Stimulated activated memory B cell treated with anti-CD40 and anti-IgM and Interleukin-4, amounts not matched to agents 10 μg/mL and 1 μg/mL and 100 μg/mL, for 72 hours (primary cell): ENCODE measurements around the gene ANKRD33B.
"Not testable (repeated sequence)": the region's sequence is repeated elsewhere in the genome, so short reads cannot be mapped to it uniquely, and the experiment has no call there.

Source experiments
- ATAC-seq: fragments of 150-1000 bp; cut with Tn5 transposase; 2 replicates; pipeline ENCODE4 v1.10.0; 2021
- H3K27ac Mint-ChIP-seq: one replicate; pipeline ENCODE4 v1.8.0; 2022; ENCODE audit warnings: mild to moderate bottlenecking, mixed read lengths
- H3K27me3 Mint-ChIP-seq: one replicate; pipeline ENCODE4 v1.8.0; 2022; ENCODE audit warnings: mixed read lengths
- H3K36me3 Mint-ChIP-seq: one replicate; pipeline ENCODE4 v1.8.0; 2022; ENCODE audit warnings: mixed read lengths
- H3K4me1 Mint-ChIP-seq: one replicate; pipeline ENCODE4 v1.8.0; 2022; ENCODE audit warnings: mixed read lengths
- H3K4me3 Mint-ChIP-seq: one replicate; pipeline ENCODE4 v1.8.0; 2022; ENCODE audit warnings: mild to moderate bottlenecking, moderate library complexity, mixed read lengths
- H3K9me3 Mint-ChIP-seq: one replicate; pipeline ENCODE4 v1.8.0; 2022; ENCODE audit warnings: mixed read lengths

ANKRD33B gene

GRCh38 chr5:10662661-10663488, 99.0 kb downstream of the ANKRD33B start:
- H3K9me3 Mint-ChIP-seq = no peaks in the 10 kb centered on the region
- no peak overlapping the region for H3K4me3 Mint-ChIP-seq
- peak overlapping the region; percentile 46 for H3K27ac Mint-ChIP-seq
- H3K27me3 Mint-ChIP-seq = no peaks in the 10 kb centered on the region
- H3K36me3 Mint-ChIP-seq = no peaks in the 10 kb centered on the region
- no peak for ATAC-seq
- peaks cover 12% of the 10 kb centered on the region for H3K4me1 Mint-ChIP-seq

GRCh38 chr5:10663489-10664179, 99.8 kb downstream of the ANKRD33B start:
- H3K27me3 Mint-ChIP-seq = no peaks in the 10 kb centered on the region
- peaks cover 12% of the 10 kb centered on the region for H3K4me1 Mint-ChIP-seq
- no peak overlapping the region for H3K4me3 Mint-ChIP-seq
- H3K9me3 Mint-ChIP-seq = no peaks in the 10 kb centered on the region
- H3K36me3 Mint-ChIP-seq = no peaks in the 10 kb centered on the region
- ATAC-seq = no peak
- no peak overlapping the region for H3K27ac Mint-ChIP-seq

DNA sequence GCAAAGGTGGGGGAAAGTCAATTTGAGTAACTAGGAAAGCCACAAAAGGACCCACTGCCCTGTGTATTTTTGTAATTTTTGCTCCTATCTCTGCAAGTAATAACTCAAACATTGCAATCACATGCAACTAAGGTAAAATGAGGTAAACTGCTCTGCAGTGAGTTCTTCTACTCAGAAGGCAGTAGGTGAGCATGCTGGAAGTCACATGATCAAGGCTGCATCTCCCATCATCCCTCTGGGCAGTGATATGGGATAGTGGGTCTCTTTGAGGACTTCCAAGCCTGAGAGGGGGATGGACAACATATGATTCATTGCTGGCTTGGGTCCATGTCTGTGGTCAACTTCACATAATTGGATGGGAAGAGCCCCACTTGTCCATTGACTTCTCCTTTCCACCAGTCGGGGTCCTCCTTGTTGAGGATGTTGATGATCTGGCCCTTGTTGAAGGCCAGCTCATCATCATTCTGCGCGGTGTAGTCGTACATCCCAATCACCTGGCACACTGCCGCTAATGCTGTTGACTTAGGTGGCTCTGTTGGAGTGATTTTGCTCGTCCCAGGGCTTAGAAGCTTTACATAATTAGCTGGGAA, 100.4 kb downstream of the ANKRD33B start:
- not testable (repeated sequence) for H3K9me3 Mint-ChIP-seq, ATAC-seq, H3K36me3 Mint-ChIP-seq, H3K27me3 Mint-ChIP-seq, H3K4me3 Mint-ChIP-seq, H3K27ac Mint-ChIP-seq
- H3K4me1 Mint-ChIP-seq = peaks cover 12% of the 10 kb centered on the region

GRCh38 chr5:10665799-10666198, 101.9 kb downstream of the ANKRD33B start:
- H3K9me3 Mint-ChIP-seq = no peaks in the 10 kb centered on the region
- H3K27ac Mint-ChIP-seq = no peak overlapping the region
- H3K27me3 Mint-ChIP-seq = no peaks in the 10 kb centered on the region
- no peak overlapping the region for H3K4me3 Mint-ChIP-seq
- no peaks in the 10 kb centered on the region for H3K36me3 Mint-ChIP-seq
- H3K4me1 Mint-ChIP-seq = peaks cover 12% of the 10 kb centered on the region
- no peak for ATAC-seq

DNA sequence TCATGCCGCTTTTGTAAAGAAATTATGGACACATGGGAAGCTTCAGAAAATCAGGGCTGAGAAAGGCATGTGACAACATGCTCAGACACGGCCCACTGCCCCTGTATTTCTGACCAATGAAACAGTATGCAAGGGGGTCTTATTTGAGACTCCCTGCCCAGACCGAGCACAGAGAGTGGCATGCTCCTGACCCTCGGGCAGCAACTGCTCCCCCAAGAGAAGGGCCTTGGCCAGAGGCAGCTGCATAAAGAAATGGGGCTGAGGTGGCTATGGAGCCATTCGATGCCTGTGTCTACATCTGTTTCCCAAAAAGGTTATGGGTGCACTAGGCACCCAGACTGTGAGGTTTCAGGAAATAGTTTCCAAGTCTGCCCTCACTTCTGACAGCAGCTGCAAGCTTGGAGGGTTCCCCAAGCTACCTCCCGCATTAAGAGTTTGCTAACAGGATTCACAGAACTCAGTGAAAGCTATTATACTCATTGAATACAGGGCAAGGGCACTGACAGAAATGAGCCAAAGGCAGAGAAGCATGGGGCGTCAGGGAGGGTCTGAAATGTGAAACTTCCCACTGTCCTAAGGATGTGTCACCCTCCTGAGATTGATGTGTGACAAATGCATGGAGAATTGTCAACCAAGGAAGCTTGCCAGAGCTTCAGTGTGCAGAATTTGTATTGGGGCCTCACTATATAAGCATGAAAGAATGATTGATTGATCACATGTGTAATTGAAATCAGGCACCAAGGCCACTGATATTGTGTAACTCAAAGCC, 102.8 kb downstream of the ANKRD33B start:
- no peak for ATAC-seq
- no peaks in the 10 kb centered on the region for H3K9me3 Mint-ChIP-seq
- H3K36me3 Mint-ChIP-seq = no peaks in the 10 kb centered on the region
- H3K4me3 Mint-ChIP-seq = no peak overlapping the region
- no peak overlapping the region for H3K27ac Mint-ChIP-seq
- peaks cover 12% of the 10 kb centered on the region for H3K4me1 Mint-ChIP-seq
- H3K27me3 Mint-ChIP-seq = no peaks in the 10 kb centered on the region

DNA sequence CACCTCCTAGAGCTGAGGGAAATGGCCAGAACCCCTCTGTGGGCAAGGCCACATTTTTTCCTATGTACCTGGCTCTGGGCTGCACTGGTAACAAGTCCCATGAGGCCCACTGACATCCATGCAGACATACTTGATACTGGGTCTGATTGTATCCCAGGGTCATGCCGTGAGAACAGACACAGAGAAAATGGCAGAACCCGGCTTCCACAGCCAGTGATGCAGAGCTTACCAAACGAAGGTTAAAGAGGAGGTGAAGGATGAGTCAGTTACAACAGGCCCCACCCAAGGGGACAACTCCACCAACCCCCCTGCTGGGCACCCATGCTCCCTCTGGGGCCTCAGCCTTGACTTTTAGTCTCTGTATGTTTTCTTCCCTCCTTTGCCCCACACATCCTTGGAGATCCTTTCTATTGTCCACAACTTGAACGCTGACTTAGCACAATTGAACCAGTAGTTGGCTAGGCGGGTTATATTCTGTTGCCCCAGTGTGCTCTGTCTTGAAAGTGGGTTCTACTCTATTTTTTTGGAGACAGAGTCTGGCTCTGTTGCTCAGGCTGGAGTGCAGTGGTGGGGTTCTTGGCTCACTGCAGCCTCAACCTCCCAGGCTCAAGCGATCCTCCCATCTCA, 103.7 kb downstream of the ANKRD33B start:
- no peak for ATAC-seq
- Mint-ChIP-seq H3K4me3 (no peak overlapping the region), H3K27me3 (no peaks in the 10 kb centered on the region), H3K9me3 (no peaks in the 10 kb centered on the region), H3K27ac (no peak overlapping the region), H3K36me3 (no peaks in the 10 kb centered on the region), H3K4me1 (peaks cover 4% of the 10 kb centered on the region)

- Mint-ChIP-seq H3K36me3 (no peaks in the 10 kb centered on the region), H3K9me3 (no peaks in the 10 kb centered on the region), H3K4me1 (no peaks in the 10 kb centered on the region), H3K27ac (no peak overlapping the region), H3K4me3 (no peak overlapping the region), H3K27me3 (no peaks in the 10 kb centered on the region)
- no peak for ATAC-seq
Observed at GRCh38 chr5:10668697-10669096, 104.8 kb downstream of the ANKRD33B start.

DNA sequence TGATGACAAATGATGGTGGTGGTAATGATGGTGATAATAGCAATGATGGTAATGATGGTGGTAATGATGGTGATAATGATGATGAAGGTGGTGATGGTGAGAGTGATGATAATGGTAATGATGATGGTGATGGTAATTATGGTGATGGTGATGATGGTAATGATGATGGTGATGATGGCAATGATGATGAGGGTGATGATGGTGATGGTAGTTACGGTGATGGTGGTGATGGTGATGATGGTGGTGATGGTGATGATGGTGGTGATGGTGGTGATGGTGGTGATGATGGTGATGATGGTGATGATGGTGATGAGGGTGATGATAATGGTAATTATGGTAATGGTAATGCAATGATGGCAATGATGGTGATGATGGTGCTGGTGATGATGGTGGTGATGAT, 106.1 kb downstream of the ANKRD33B start:
- H3K36me3 Mint-ChIP-seq = no peaks in the 10 kb centered on the region
- H3K27me3 Mint-ChIP-seq = no peaks in the 10 kb centered on the region
- ATAC-seq = no peak
- no peak overlapping the region for H3K27ac Mint-ChIP-seq
- no peak overlapping the region for H3K4me3 Mint-ChIP-seq
- H3K4me1 Mint-ChIP-seq = no peaks in the 10 kb centered on the region
- H3K9me3 Mint-ChIP-seq = no peaks in the 10 kb centered on the region

- H3K27me3 Mint-ChIP-seq = no peaks in the 10 kb centered on the region
- H3K27ac Mint-ChIP-seq = no peak overlapping the region
- H3K4me3 Mint-ChIP-seq = no peak overlapping the region
Observed at GRCh38 chr5:10671041-10672008, 107.5 kb downstream of the ANKRD33B start.

GRCh38 chr5:10672146-10673016, 108.5 kb downstream of the ANKRD33B start:
- Mint-ChIP-seq H3K4me1 (no peaks in the 10 kb centered on the region), H3K27me3 (no peaks in the 10 kb centered on the region), H3K9me3 (no peaks in the 10 kb centered on the region), H3K36me3 (peaks cover 8% of the 10 kb centered on the region), H3K27ac (no peak overlapping the region), H3K4me3 (no peak overlapping the region)
- no peak for ATAC-seq

More at GRCh38 chr5:10671041-10672008, 107.5 kb downstream of the ANKRD33B start:
- no peaks in the 10 kb centered on the region for H3K36me3 Mint-ChIP-seq
- no peak for ATAC-seq
- H3K4me1 Mint-ChIP-seq = no peaks in the 10 kb centered on the region
- no peaks in the 10 kb centered on the region for H3K9me3 Mint-ChIP-seq

- no peak for ATAC-seq
- Mint-ChIP-seq H3K36me3 (peaks cover 14% of the 10 kb centered on the region), H3K9me3 (no peaks in the 10 kb centered on the region), H3K4me1 (no peaks in the 10 kb centered on the region), H3K4me3 (no peak overlapping the region), H3K27me3 (no peaks in the 10 kb centered on the region), H3K27ac (no peak overlapping the region)
Observed at GRCh38 chr5:10673017-10673389, 109.1 kb downstream of the ANKRD33B start.

- no peaks in the 10 kb centered on the region for H3K4me1 Mint-ChIP-seq
- H3K36me3 Mint-ChIP-seq = peaks cover 18% of the 10 kb centered on the region
- no peak overlapping the region for H3K4me3 Mint-ChIP-seq
- H3K9me3 Mint-ChIP-seq = no peaks in the 10 kb centered on the region
- no peak for ATAC-seq
- peak overlapping the region; percentile 9 for H3K27ac Mint-ChIP-seq
- H3K27me3 Mint-ChIP-seq = no peaks in the 10 kb centered on the region
Observed at GRCh38 chr5:10673407-10673806, 109.5 kb downstream of the ANKRD33B start.

DNA sequence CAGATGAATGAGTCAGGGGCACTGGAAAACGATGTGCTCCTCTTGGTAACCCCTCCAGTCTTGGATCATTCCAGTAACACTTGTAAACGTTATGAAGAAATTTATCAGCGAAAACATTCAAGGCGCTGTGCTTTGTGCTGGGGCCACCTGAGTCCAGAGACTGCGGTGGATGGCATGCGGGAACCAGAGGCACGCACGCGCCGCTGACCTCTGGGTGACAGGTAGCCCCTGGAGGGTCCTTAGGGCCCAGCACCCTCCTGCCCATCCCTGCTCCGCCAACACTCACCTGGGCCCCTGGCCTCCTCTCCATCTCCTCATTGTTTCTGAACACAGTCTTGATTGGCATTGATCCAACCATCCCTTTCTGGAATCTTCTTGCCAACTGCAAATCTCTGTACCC, 110.2 kb downstream of the ANKRD33B start:
- Mint-ChIP-seq H3K4me1 (no peaks in the 10 kb centered on the region), H3K9me3 (no peaks in the 10 kb centered on the region), H3K4me3 (no peak overlapping the region), H3K27me3 (no peaks in the 10 kb centered on the region), H3K36me3 (peaks cover 21% of the 10 kb centered on the region), H3K27ac (peak overlapping the region; percentile 9)
- no peak for ATAC-seq
